Astrocyte of the hippocampus (primary cell): ENCODE results near the gene NCAPD2.
A peak's percentile ranks its signal among the peaks of the same experiment; 100 is the strongest.

Experiments
- DNase-seq: peaks from one replicate; pipeline ENCODE4 v3.0.0; 2011; ENCODE audit warnings: low read depth, low spot score

NCAPD2 gene

DNA sequence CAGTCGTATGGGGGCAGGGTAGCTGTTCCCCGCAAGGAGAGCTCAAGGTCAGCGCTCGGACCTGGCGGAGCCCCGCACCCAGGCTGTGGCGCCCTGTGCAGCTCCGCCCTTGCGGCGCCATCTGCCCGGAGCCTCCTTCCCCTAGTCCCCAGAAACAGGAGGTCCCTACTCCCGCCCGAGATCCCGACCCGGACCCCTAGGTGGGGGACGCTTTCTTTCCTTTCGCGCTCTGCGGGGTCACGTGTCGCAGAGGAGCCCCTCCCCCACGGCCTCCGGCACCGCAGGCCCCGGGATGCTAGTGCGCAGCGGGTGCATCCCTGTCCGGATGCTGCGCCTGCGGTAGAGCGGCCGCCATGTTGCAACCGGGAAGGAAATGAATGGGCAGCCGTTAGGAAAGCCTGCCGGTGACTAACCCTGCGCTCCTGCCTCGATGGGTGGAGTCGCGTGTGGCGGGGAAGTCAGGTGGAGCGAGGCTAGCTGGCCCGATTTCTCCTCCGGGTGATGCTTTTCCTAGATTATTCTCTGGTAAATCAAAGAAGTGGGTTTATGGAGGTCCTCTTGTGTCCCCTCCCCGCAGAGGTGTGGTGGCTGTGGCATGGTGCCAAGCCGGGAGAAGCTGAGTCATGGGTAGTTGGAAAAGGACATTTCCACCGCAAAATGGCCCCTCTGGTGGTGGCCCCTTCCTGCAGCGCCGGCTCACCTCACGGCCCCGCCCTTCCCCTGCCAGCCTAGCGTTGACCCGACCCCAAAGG lies 41.2 kb downstream of the NCAPD2 start:
- peak; percentile 84 for DNase-seq

DNA sequence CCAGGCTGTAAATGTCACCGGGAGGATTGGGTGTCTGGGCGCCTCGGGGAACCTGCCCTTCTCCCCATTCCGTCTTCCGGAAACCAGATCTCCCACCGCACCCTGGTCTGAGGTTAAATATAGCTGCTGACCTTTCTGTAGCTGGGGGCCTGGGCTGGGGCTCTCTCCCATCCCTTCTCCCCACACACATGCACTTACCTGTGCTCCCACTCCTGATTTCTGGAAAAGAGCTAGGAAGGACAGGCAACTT lies 41.7 kb downstream of the NCAPD2 start:
- DNase-seq, result no peak

DNA sequence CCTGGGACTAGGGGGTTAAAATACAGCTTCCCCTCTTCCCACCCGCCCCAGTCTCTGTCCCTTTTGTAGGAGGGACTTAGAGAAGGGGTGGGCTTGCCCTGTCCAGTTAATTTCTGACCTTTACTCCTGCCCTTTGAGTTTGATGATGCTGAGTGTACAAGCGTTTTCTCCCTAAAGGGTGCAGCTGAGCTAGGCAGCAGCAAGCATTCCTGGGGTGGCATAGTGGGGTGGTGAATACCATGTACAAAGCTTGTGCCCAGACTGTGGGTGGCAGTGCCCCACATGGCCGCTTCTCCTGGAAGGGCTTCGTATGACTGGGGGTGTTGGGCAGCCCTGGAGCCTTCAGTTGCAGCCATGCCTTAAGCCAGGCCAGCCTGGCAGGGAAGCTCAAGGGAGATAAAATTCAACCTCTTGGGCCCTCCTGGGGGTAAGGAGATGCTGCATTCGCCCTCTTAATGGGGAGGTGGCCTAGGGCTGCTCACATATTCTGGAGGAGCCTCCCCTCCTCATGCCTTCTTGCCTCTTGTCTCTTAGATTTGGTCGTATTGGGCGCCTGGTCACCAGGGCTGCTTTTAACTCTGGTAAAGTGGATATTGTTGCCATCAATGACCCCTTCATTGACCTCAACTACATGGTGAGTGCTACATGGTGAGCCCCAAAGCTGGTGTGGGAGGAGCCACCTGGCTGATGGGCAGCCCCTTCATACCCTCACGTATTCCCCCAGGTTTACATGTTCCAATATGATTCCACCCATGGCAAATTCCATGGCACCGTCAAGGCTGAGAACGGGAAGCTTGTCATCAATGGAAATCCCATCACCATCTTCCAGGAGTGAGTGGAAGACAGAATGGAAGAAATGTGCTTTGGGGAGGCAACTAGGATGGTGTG lies 42.3 kb downstream of the NCAPD2 start:
- DNase-seq, result peak; percentile 15

DNA sequence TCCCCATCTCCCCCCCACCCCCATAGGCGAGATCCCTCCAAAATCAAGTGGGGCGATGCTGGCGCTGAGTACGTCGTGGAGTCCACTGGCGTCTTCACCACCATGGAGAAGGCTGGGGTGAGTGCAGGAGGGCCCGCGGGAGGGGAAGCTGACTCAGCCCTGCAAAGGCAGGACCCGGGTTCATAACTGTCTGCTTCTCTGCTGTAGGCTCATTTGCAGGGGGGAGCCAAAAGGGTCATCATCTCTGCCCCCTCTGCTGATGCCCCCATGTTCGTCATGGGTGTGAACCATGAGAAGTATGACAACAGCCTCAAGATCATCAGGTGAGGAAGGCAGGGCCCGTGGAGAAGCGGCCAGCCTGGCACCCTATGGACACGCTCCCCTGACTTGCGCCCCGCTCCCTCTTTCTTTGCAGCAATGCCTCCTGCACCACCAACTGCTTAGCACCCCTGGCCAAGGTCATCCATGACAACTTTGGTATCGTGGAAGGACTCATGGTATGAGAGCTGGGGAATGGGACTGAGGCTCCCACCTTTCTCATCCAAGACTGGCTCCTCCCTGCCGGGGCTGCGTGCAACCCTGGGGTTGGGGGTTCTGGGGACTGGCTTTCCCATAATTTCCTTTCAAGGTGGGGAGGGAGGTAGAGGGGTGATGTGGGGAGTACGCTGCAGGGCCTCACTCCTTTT lies 43.1 kb downstream of the NCAPD2 start:
- no peak for DNase-seq

DNA sequence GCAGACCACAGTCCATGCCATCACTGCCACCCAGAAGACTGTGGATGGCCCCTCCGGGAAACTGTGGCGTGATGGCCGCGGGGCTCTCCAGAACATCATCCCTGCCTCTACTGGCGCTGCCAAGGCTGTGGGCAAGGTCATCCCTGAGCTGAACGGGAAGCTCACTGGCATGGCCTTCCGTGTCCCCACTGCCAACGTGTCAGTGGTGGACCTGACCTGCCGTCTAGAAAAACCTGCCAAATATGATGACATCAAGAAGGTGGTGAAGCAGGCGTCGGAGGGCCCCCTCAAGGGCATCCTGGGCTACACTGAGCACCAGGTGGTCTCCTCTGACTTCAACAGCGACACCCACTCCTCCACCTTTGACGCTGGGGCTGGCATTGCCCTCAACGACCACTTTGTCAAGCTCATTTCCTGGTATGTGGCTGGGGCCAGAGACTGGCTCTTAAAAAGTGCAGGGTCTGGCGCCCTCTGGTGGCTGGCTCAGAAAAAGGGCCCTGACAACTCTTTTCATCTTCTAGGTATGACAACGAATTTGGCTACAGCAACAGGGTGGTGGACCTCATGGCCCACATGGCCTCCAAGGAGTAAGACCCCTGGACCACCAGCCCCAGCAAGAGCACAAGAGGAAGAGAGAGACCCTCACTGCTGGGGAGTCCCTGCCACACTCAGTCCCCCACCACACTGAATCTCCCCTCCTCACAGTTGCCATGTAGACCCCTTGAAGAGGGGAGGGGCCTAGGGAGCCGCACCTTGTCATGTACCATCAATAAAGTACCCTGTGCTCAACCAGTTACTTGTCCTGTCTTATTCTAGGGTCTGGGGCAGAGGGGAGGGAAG lies 43.9 kb downstream of the NCAPD2 start:
- DNase-seq, result peak; percentile 87

DNA sequence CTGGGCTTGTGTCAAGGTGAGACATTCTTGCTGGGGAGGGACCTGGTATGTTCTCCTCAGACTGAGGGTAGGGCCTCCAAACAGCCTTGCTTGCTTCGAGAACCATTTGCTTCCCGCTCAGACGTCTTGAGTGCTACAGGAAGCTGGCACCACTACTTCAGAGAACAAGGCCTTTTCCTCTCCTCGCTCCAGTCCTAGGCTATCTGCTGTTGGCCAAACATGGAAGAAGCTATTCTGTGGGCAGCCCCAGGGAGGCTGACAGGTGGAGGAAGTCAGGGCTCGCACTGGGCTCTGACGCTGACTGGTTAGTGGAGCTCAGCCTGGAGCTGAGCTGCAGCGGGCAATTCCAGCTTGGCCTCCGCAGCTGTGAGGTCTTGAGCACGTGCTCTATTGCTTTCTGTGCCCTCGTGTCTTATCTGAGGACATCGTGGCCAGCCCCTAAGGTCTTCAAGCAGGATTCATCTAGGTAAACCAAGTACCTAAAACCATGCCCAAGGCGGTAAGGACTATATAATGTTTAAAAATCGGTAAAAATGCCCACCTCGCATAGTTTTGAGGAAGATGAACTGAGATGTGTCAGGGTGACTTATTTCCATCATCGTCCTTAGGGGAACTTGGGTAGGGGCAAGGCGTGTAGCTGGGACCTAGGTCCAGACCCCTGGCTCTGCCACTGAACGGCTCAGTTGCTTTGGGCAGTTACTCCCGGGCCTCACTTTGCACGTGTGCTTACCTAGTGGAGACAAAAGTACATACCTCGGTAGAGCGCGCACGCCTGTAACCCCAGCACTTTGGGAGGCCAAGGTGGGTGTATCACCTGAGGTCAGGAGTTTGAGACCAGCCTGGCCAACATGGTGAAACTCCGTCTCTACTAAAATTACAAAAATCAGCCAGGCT lies 44.8 kb downstream of the NCAPD2 start:
- peak; percentile 24 for DNase-seq

DNA sequence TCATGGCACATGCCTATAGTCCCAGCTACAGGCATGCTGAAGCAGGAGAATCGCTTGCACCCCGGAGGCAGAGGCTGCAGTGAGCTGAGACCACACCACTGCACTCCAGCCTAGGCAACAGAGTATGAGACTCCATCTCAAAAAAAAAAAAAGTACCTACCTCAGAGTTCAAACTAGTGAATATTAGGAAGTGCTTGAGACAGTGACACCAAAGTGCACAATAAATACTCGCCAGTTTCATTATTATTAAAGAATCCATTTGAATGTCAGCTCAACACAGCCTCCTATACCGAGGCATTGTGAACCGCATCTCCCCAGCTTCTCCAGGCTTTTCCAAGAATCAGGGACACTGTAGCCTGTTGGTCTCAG lies 45.4 kb downstream of the NCAPD2 start:
- no peak for DNase-seq

DNA sequence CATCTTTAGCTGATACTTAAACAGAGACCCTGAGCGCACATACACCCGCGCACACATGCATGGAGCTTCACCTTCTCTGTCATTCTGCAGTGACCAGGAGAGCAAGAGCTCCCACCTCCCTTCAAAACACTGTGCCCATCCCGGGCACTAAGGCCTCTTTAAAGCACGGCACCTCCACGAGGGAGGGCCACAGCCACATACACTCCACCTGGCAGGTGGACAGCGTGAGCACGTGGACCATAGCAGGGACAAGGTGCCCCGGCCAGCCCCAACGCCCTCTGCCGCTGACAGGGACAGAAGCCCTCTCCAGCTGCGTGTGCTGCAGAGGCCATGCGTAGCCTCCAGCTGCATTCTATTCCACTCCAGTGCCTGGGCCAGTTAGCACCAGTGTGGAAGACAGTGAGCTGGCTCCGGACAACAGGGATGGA lies 45.8 kb downstream of the NCAPD2 start:
- no peak for DNase-seq

DNA sequence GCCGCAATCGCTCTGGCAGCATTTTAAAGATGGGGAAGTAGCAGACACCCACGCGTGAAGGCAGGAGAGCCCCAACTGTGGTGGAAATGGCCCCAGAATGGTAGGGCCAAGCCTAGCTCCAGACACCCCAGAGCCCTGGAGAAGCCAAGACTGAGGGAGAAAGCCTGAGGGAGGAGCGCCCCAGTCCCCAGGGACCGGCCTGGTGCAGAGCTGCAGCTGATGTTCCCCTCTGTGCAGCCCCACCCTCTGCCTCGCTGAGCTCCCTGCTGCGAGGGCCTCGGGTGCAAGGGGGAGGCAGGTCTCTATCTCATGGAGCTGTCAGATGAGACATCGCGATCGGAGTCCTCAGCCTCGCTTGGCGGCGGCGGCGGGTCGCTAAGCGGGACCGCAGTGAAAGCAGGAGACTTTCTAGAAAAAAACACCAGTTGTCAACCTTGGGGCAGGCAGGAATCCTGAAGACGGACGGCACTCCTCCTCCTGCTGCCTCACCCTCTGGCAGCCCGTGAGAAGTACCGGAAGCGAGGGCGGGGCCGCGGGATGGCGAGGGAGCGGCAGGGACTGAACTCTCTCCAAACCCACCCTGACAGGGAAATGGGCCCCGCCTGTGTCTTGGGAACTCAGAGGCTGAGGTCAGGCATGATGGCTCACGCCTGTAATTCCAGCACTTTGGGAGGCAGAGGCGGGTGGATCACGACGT lies 46.4 kb downstream of the NCAPD2 start:
- peak; percentile 93 for DNase-seq

DNA sequence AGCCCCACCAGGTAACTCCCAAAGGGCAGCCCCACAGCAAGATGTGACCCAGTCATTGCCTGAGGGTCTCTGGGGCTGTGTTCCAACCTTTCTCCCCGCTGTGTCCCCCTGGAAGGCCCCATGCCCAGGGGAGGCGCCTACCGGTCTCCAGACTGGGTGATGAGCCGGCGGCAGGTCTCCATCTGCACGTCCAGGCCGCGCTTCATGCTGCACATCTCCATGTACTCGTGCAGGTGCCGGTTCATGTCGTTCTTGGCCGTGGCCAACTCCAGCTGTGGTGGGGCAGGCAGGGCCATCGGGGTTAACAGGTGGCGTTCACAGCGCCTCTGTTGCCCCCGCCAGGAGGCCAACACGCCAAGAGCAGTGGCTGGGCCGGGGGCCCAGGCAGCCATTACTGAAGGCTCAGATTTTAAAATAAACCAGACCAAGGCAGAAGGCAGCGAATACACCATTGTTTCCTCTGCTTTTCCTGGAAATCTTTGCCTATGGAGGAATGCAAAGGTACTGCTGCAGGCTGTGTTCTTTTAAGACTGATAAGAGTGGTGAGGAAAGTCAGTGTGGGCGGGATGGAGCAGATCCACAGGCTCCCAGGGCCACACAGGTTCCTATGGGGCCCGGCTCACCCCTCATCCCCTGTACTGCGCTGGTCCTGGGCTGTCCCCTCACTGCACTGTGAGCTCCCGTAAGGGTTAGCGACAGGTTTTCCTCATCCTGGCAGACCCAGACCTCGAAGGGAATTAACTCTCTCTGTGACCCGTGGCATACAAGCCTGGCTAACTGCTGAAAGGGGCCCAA lies 47.7 kb downstream of the NCAPD2 start:
- DNase-seq, result no peak

DNA sequence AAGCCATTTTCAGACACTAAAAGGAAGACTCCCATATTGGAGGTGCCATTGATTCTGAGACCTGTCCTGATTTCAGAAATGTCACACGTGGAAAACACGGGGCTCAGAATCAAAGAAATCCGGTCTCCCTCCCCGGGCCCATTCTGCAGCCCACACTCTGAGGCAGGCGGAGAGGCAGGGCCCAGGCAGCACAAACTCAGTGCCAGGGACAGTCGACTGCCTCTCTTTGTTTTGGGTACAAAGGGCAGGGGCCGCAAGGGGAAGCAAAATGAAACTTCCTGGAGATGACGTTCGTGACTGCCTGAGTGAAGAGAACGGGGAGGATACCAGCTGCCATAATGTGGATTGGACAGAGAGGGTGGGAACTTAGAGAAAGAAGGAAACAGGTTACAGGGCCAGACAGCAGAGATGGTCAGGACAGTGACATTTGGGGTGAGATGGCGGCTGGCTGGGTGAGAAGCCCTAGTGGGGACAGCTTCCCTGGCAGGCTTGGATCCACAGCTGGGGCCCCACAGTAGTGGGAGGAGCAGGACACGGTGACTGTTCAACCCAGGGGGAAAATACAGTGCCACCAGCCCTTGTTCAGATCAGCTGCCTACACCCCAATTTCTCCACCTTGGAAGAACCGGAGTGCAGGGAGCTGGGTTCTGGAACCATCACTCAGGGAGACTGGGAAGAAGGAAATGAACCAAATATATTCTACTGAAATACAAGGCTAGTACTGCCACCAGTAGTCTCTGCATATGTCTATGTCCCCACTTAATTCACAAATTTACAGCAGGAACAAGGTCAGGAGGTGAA lies 48.5 kb downstream of the NCAPD2 start:
- no peak for DNase-seq

DNA sequence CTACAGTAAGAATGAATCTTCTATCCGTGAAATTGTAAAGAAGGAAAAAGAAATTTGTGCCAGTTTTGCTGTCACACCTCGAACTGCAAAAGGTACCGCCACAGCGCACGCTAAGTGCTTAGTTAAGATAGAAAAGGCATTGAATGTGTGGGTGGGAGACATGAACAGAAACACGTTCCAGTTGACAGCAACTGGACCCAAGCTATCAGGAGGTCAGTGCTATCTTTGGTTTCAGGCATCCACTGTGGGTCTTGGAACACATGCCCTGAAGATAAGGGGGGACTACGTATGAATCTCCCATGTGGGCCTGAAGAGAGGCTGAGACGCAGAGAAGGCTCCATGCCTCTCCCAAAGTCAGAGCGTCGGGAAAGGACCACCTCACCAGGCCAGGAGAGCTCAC lies 52.1 kb downstream of the NCAPD2 start:
- no peak for DNase-seq

DNA sequence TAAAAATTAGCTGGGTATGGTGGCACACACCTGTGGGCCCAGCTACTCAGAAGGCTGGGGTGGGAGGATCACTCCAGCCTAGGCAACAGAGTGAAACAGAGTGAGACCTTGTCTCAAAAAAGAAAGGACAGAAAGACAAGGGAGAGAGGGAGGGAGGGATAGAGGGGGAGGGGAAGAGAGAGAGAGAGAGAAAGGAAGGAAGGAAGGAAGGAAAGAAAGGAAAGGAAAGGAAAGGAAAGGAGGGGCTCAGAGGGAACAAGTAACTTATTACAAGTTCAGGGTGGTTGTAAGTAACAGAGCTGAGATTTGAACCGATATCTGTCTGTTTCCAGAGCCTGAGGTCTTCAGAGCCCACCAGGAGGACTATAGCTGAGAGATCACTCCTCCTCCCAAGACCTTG lies 53.7 kb downstream of the NCAPD2 start:
- no peak for DNase-seq

DNA sequence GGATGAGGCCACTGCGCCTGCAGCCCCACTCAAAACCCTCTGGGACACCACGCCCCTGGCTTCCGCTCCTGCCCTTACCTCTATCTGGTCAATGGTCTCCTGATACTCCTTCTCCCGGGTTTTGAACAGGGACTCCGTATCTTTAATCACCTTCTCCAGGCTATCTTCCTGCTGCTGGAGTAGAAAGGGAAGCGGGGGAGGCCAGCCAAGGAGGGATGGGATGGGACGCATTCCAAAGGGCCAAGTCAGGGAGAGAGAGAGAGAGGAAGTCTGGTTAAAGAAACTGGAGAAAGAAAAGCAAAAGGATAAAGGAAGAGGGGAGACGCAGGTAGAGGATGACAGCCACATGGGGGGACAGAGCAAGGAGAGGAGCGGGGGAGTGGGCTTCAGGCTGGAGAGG lies 54.1 kb downstream of the NCAPD2 start:
- DNase-seq, result peak; percentile 86

DNA sequence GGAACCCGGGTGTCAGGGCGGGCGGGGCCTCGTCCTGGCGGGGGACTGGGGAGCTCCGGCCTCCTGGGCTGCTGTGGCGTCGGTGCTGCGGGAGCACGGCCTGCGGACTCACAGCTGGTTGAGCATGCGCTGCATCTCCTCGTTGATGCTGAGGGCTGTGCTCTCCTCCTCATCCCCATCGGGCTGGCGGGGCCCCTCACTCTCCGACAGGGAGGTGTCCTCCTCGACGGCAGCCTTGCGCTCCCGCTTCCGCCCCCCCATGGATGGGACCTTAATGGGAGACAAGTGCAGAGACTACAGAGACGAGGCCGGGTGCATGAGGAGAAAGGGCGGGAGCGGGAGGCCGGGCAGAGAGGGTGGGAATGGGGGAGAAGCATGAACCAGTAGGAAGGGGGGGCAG lies 54.7 kb downstream of the NCAPD2 start:
- DNase-seq, result no peak

DNA sequence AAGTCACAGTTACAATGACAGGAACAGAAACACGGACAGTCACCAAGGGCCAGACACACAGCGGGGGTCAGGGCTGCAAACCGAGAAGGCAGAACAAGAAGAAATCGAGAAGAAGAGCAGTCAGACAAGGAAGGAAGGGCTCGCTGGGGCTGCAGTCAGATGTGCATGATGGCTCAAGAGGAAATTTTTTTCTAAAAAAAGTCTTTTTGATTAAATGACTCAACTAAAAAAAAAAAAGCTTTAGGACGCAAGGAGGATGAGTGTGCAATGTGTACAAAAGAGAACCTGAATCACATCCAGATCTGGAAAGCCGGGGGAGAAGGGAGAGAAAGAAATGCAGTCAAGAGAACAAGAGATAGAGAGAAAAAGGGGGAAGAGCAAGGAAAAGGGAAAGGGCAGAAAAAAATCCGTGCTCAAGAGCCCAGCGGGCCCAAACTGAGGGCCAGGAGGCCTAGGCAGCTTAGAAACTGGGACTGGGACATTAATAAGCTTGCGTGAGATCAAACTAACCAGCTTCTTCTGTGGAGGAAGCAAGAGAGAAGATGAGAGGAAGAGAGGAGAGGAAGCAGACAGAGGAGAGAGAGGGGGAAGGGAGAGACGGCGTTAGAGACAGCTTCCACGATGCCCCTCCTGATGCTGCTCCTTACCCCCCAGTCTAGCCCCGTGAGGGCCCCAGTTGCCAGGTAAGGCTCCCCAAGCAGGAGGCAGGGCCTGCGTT lies 55.2 kb downstream of the NCAPD2 start:
- peak; percentile 53 for DNase-seq

DNA sequence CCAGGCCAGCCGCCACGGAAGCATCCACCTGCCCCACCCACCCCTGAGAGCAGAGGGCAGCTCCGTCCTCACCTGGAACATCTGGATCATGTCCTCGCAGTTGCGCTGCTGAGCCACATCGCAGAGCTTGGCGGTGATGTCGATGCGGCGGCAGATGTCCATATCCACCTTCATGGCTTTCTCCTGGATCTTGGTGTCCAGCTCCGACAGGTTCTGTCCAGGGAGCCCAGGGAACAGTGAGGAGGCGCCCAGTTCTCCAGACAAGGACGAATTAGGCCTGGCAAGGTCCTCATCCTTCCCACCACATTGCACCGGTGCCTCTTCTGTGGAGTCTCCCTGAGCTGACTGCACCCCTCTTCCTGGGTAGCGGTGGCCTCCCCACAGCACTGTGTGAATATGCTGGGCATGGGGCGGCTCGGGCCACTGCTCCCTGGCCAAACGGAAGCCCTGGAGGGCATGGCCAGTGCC lies 55.8 kb downstream of the NCAPD2 start:
- no peak for DNase-seq
